ENCODE measurements around the gene ZBTB37. TPM values are rescaled to one million over a fixed set of nuclear protein-coding genes. Genes with fewer than 3 reads are reported as not detected.
"Not testable (repeated sequence)": the region's sequence is repeated elsewhere in the genome, so short reads cannot be mapped to it uniquely, and the experiment has no call there.

ZBTB37 gene, protein sequence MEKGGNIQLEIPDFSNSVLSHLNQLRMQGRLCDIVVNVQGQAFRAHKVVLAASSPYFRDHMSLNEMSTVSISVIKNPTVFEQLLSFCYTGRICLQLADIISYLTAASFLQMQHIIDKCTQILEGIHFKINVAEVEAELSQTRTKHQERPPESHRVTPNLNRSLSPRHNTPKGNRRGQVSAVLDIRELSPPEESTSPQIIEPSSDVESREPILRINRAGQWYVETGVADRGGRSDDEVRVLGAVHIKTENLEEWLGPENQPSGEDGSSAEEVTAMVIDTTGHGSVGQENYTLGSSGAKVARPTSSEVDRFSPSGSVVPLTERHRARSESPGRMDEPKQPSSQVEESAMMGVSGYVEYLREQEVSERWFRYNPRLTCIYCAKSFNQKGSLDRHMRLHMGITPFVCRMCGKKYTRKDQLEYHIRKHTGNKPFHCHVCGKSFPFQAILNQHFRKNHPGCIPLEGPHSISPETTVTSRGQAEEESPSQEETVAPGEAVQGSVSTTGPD
- 2.3 and 5.2 TPM in 2 replicates for total RNA-seq (2014; rRNA removed; shearing (Covaris generic))

DNA sequence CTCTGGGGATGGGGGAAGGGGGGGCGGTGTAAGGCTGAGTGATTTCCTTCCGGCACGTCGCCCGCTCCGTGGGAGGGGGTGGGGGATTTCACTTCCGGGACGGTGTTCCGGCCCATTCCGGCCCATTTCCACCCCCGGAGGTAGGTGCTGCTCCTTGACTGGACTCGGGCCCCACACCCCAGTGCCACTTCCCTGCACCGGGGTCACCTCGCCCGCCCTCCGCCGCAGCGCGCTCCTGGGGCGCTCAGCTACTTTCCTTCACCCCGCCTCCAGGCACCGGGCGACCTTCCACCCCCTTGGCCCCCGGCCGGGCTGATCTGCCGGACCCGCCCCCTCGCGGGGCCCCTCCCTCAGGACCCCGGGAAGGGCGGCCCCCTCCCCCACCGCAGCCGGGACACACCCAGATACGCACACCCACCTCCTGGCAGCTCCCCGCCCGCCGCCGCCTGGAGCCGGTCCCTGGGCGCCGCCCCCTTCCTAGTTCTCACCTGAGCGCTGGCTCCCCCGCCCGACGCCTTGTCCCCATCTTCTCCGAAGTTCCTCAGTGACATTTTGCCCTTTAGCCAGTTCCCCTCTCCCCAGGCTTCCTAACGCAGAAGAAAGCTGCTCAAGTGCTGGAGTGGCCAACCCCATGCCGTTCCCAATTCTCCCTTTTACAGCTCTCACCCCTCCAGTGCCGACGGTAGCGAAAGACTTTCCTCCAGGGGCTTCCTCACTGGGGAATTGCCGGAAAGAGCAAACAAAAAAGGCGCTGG, at the start of gene ZBTB37:
TSS of gene ZBTB37 (plus strand) at position 115 of the 755 bp plus-strand sequence. CDS start 1,846 bp downstream, outside the sequence.
- in situ Hi-C loops (cut with HindIII; ENCODE audit: low sequenced_read_pairs) = no loop called here
- DNase-seq (ENCODE audit: low spot score) = peak; percentile 71

DNA sequence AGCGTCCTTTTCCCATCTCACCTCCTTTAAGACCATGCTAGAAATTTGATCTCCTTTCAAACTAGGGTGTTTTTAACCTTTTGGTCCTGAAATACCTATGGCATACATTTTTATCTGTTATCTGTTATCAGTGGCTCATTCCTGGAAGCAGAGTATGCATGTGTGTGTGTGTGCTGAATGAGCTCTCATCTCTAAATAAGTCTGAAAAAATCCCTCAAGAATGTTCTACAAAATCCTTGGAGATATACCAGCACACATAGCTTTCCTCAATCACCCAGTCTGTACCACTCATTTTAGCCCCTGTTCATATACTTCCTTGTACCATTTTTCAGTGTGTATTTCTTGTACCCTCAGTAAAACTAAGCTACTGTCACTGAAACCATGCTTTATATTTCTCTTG, 49.7 kb upstream of the ZBTB37 start:
- in situ Hi-C loops (cut with HindIII; ENCODE audit: low sequenced_read_pairs) = no loop called here
- no peak for DNase-seq (ENCODE audit: low spot score)

DNA sequence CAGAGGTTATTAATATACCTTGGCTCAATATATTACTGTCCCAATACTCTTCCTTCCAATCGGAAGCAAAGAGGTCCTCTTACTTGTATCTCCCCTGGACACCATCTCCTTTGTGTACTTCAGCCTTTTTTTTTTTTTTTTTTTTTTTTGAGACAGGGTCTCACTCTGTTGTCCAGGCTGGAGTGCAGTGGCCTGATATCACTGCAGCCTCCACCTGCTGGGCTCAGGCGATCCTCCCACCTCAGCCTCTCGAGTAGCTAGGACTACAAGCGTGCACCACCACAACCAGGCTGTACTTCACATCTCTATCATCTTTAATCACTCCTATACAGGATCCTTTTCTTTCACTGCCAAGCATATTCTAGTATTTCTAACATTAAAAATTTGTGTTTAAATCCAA, 46.5 kb upstream of the ZBTB37 start:
- in situ Hi-C loops (cut with HindIII; ENCODE audit: low sequenced_read_pairs) = no loop called here
- no peak for DNase-seq (ENCODE audit: low spot score)

DNA sequence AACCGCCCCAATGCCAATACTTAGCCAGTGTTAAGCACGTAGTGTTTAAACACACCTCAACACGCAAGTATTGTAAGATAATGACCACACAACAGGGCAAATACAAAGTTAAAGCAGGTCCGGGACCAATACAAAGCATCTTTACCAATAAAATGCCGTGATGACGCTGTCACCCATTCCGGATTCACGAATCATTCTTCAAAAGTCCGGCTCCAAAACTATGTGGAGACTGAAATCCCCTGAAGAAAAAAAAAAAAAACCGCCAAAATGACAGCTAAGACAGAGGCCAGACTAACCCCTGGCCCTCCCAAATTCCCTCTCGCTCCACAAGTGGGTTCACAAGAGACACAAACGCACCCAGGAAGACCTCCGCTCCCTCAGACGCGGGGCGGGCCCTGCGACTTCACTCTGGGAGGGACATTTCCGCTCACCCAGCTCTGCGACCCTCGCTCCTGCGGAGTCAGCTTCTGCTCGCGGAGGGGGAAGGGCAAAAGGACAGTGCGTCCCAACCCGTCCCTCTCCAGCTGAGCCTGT, 44.3 kb upstream of the ZBTB37 start:
- DNase-seq (ENCODE audit: low spot score) = no peak
- in situ Hi-C loops (cut with HindIII; ENCODE audit: low sequenced_read_pairs) = no loop called here

DNA sequence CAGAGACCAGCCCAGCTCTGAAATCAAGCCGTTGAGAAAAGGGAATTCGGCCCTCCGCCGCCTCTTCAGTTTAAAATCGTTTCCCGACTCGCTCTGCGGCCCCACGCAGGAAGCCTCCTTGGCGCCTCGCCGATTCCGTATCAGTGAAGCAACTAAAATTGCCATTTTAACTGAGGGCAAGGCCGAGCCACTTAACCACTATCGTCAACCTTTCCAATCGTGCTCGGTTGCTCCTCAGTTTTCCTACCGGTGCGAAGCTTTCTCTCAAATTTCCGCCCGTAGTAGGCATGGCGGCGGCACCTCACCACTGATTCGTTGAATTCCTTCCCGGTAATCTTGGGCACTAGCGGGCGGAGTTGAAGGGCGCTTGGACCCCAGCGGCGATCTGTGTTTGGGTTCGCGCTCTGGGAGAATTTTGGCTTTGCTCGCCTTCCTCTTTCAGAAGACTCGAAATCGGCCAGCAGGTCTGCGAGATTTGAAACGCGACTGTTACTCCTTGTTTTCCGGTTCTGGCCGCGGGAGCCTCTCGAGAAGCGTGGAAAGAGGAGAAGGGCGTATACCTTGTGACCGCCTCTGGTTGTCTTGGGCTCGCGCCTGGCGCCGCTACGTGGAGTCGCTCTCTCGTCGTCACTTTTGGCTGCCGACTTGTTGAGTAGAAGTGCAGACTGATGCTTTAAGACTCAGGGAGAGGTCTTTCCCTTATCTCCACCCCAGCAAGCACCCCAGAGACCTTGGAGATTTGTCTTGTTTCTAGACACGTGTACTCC, 43.7 kb upstream of the ZBTB37 start, which contains the start of the genes CENPL and DARS2:
TSS of gene CENPL (minus strand) at position 569 of the 767 bp plus-strand sequence. CDS start 13,584 bp downstream, outside the sequence.
TSS of gene DARS2 (plus strand) at position 359 of the 767 bp plus-strand sequence. CDS start 557 bp downstream, outside the sequence.
- DNase-seq (ENCODE audit: low spot score) = peak; percentile 99

DNA sequence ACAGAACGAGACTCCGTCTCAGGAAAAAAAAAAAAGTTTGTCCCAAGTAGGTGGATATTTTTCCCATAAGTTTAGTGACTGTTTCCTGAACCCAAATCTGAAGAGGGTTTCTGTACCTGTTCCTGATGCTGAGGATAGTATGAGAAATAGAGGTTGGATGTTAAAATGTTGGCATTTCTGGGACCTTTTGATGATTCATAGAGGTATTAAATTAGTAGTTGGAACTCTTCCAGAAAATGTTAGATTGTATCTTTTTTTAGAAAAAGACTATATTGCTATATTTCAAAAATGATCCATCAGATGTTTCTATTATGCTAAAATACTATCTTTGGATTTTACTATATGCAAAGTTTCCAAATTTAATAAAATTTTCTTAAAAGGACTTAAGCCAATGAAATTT, 40.6 kb upstream of the ZBTB37 start:
- DNase-seq (ENCODE audit: low spot score) = no peak
- in situ Hi-C loops (cut with HindIII; ENCODE audit: low sequenced_read_pairs) = no loop called here

More for the DNA sequence above, 43.7 kb upstream of the ZBTB37 start, which contains the start of the genes CENPL and DARS2:
- in situ Hi-C loops (cut with HindIII; ENCODE audit: low sequenced_read_pairs) = no loop called here

DNA sequence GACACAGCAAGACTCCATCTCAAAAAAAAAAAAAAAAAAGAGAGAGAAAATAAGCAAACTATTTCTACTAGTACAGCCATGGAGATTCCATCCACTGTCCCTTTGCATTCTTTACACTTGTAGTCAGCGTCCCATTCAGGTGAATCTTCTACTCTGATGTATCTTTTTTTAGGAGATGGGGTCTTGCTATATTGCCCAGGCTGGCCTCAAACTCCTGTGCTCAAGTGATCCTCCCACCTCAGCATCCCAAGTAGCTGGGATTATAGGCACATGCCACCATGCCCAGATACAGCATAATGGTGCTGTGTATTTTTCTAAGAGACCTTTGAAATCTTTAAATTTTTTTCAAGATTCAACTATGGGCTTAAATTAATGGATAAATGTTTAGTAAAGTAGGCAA, 35.4 kb upstream of the ZBTB37 start:
- DNase-seq (ENCODE audit: low spot score) = no peak
- in situ Hi-C loops (cut with HindIII; ENCODE audit: low sequenced_read_pairs) = no loop called here

DNA sequence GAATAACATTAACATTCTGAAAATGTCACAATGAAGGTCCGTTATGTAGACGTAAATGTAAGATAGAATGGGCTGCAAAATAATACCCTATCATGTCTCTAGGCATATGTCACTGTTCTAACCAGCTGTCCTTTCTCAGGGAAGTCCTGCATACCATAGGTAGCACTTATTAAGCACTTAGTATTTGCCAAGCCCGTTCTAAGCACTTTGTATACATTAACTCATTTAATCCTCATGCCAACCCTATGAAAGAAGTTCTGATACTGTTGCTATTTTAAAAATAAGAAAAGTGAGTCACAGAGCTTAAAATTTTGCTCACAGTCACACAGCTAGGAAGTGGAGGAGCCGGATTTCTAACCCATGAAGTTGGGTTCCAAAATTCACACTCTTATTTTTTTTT, 16.1 kb upstream of the ZBTB37 start:
- in situ Hi-C loops (cut with HindIII; ENCODE audit: low sequenced_read_pairs) = no loop called here
- DNase-seq (ENCODE audit: low spot score) = no peak

DNA sequence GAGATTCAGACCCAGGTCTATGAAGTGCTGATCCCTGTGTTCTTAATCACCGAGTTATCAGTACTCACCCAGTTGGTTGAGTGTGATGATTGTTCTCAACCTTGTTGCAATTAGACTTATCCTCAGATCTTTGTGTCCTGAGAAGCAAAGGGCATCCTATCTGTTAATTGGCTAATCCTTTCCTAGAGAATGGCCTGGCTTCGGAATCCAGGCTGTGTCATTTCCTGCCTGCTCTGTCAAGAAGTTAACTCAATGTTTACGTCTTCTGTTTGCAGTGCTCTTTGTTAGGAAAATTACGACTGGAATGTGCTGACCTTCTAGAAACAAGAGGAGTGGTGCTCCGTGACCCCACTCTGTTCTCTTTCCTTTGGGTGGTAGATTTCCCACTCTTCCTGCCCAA, 15.1 kb upstream of the ZBTB37 start:
- in situ Hi-C loops (cut with HindIII; ENCODE audit: low sequenced_read_pairs) = no loop called here
- DNase-seq (ENCODE audit: low spot score) = no peak

DNA sequence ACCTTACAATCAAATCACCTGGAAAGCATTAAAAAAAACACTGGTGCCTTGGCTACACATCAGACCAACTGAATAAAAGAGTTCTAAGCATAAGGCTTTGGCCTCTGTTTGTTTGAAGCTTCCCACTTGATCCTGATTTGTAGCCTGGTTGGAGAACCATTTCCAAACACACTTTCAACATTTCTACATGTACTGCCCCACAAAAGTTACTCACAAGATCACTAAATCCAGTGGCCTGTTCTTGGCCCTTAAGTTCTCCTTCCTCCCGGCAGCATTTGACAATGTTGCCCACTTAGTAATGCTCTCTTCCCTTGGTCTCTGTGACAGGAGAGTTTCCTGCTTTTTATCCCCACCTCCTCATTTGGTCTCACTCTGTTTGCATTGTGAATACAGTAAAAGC, 12.2 kb upstream of the ZBTB37 start:
- DNase-seq (ENCODE audit: low spot score) = no peak
- in situ Hi-C loops (cut with HindIII; ENCODE audit: low sequenced_read_pairs) = no loop called here

DNA sequence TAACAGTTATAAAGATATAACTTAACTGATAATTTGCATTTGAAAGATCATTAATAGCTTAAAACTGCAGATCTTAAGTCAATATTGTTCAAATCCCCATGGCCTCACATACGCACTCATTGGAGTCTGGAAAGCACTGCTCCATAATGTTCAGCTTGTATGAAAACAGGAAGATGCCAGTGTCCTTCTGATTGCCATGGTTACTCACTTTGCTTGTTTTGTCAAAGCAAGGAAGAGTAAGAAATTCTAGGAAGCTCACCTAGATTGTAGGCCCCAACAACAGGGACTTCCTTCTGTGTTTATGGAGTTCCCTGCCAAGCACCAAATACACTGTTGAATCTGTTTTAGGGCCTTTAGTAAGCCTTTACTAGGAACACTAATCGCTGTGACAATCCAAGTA, 11.3 kb upstream of the ZBTB37 start:
- in situ Hi-C loops (cut with HindIII; ENCODE audit: low sequenced_read_pairs) = no loop called here
- DNase-seq (ENCODE audit: low spot score) = no peak

DNA sequence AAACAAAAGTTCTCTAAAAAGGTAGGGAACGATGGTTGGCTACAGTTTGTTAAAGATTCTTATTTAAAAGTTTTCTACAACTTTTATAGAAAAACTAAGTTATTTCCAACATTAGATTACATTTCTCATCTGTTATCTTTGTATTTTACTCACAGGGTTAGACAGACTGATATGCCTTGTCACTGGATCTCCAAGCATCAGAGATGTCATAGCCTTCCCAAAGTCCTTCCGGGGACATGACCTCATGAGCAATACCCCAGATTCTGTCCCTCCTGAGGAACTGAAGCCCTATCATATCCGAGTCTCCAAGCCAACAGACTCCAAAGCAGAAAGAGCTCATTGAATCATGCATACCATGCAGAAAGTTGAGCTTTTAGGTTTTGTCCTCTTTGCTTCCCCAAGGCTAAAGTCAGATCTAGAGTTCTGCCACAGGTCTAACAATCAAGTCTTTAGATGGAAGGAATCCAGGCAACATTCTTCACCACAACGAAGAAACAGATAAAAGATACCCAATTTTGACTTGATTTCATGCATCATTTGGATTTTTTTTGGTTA, 10.7 kb upstream of the ZBTB37 start:
- in situ Hi-C loops (cut with HindIII; ENCODE audit: low sequenced_read_pairs) = no loop called here
- DNase-seq (ENCODE audit: low spot score) = no peak

DNA sequence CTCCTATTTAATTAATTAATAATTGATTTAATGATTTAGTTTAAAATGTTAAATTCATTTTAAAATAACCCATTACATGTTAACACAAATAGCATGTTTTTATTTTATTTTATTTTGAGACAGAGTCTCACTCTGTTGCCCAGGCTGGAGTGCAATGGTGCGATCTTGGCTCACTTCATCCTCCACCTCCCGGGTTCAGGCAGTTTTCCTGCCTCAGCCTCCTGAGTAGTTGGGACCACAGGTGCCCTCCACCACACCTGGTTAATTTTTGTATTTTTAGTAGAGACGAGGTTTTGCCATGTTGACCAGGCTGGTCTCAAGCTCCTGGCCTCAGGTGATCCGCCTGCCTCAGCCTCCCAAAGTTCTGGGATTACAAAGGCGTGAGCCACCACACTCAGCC, 8.6 kb upstream of the ZBTB37 start:
- DNase-seq (ENCODE audit: low spot score); in situ Hi-C loops (cut with HindIII; ENCODE audit: low sequenced_read_pairs): not testable (repeated sequence)

DNA sequence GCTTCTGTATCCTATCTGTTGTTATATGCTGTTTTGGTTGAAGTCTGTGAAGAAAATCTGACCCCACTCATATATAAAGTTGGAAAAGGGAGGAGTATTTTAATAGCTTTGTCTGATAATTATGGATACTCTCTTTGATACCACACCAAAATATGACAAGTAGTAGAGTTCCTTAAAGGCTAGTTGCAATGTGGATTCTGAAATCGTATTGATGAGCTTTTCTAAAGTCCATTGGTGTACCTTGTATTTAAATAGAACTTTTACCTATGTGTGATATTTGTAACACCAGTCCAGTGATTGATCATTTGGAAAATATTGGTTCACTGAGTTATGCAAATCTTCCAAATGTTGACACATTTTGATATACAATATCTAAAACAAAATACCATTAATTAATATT, 8.1 kb upstream of the ZBTB37 start:
- in situ Hi-C loops (cut with HindIII; ENCODE audit: low sequenced_read_pairs) = no loop called here
- no peak for DNase-seq (ENCODE audit: low spot score)

DNA sequence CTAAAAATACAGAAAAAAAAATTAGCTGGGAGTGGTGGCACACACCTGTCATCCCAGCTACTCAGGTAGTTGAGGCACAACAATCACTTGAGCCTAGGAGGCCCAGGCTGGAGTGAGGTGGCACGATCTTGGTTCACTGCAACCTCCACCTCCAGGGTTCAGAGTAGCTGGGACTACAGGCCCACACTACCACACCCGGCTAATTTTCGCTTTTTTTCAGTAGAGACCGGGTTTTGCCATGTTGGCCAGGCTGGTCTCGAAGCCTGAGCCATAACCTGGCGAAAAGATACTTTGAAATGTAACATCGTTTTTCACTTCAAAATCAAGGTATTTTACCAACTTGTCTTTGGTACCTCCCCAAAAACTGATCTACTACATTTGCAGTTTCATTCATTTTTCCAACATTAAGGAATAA, 6.4 kb upstream of the ZBTB37 start:
- in situ Hi-C loops (cut with HindIII; ENCODE audit: low sequenced_read_pairs) = no loop called here

DNA sequence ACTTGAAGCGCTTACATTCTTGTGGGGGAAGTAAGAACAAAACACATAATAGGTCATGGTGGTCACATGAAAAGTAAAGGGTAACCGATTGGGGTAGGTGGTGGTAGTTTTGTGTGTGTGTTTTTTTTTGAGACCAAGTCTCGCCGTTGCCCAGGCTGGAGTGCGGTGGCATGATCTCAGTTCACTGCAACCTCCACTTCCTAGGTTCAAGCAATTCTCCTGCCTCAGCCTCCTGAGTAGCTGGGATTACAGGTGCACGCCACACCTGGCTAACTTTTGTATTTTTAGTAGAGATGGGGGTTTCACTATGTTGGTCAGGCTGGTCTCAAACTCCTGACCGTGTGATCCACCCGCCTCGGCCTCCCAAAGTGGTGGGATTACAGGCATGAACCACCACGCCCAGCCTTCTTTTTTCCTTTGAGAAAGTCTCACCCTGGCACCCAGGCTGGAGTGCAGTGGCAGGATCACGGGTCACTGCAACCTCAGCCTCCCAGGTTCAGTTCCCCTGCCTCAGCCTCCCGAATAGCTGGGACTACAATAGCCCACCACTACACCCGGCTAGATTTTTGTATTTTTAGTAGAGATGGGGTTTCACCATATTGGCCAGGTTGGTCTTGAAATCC, 5.9 kb upstream of the ZBTB37 start:
- DNase-seq (ENCODE audit: low spot score); in situ Hi-C loops (cut with HindIII; ENCODE audit: low sequenced_read_pairs): not testable (repeated sequence)

More for the DNA sequence above, 6.4 kb upstream of the ZBTB37 start:
- DNase-seq (ENCODE audit: low spot score) = no peak

DNA sequence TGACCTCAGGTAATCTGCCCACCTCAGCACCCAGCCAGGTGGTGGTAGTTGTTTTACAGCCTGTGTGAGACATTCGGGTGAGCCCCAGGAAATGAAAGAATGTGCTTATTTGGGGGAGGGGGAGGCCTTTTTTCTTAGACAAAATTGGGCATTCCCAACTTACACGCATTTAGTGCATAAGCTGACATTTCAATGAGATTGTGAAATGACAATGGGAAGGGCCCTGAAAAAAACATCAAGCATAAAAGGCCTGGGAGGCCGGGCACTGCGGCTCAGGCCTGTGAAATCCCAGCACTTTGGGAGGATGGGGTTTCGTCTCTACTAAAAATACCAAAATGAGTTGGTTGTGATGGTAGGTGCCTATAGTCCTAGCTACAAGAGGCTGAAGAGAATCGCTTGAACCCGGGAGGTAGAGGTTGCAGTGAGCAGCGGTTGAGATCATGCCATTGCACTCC, 5.4 kb upstream of the ZBTB37 start:
- in situ Hi-C loops (cut with HindIII; ENCODE audit: low sequenced_read_pairs) = no loop called here
- DNase-seq (ENCODE audit: low spot score) = no peak

All from G401 (cell line).